Right lobe of liver (tissue), 4 donors: ENCODE results near the gene NTF4.

Experiments
- POLR2A ChIP-seq: fragments of 450-650 bp; IDR thresholded peaks from one replicate; pipeline ENCODE4 v1.6.1; 2017; ENCODE audit warnings: antibody characterized with exemption, mild to moderate bottlenecking
- TF ChIP-seq, protein P1 (sequence below), 4 donors: fragments of 200-600 bp in 3 of 4; fragments of 450-650 bp in 1 of 4; IDR thresholded peaks; one replicate each; pipeline versions ENCODE4 v1.5.1 to v1.8.0; 2016 to 2022; ENCODE audit warnings: antibody characterized with exemption in 4 of 4, mild to moderate bottlenecking in 2 of 4
- donor health status: DM: no; HTN: no; CAD: no.
- donor health status: DM: no; HTN: no; CAD: no.
- donor health status: DM: no; HTN: yes; CAD: no.

DNA sequence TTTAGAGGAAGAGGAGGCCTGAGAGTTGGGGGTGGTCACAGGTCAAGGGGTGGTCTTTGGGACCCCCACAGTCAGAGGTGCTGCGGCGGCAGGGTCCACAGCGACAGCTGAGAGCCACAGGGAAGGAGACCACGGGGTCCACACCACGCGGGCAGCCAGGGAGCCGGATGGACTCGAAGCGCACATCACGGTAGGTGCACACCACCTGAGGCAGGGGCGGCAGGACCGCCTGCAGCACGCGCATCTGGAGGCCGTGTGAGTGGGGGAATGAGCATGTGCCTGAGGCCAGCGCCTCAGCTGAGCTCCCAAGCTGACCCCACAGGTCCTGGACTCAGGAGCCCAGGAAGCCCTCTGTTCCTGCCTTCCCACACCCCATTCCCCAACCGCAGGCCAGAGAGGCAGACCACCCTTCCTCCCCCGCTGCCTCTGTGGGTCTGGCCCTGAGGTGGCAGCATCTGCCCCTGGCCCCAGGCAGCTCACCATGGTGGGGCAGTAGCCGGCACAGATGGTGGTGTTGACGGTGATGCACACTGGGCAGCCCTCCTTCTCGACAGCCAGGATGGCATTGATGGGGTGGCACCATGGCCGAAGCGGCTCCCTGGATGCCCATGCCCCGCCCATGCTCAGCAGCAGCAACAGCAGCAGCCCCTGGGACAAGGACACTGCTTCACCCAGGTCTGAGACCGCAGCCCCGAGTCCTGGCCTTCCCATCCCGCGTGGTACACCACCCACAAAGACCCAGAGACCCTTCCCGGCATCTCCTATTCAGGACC lies 48.4 kb downstream of the NTF4 start:
- TF ChIP-seq, protein P1, sequence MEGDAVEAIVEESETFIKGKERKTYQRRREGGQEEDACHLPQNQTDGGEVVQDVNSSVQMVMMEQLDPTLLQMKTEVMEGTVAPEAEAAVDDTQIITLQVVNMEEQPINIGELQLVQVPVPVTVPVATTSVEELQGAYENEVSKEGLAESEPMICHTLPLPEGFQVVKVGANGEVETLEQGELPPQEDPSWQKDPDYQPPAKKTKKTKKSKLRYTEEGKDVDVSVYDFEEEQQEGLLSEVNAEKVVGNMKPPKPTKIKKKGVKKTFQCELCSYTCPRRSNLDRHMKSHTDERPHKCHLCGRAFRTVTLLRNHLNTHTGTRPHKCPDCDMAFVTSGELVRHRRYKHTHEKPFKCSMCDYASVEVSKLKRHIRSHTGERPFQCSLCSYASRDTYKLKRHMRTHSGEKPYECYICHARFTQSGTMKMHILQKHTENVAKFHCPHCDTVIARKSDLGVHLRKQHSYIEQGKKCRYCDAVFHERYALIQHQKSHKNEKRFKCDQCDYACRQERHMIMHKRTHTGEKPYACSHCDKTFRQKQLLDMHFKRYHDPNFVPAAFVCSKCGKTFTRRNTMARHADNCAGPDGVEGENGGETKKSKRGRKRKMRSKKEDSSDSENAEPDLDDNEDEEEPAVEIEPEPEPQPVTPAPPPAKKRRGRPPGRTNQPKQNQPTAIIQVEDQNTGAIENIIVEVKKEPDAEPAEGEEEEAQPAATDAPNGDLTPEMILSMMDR (IDR thresholded peaks at IDR 0.05), result no peak
- TF ChIP-seq POLR2A, result no peak
